GOT3 (cell line): ENCODE data around the gene ATG7.
A peak's percentile ranks its signal among the peaks of the same experiment; 100 is the strongest.
"Not testable (repeated sequence)": the region's sequence is repeated elsewhere in the genome, so short reads cannot be mapped to it uniquely, and the experiment has no call there.

Experiments
- DNase-seq: peaks from one replicate; lab custom pipeline; 2025; ENCODE audit warnings: mixed read lengths; lab: John Stamatoyannopoulos, UW

The ATG7 gene

GRCh38 chr3:11592445-11593298, 320.5 kb downstream of the ATG7 start:
- no peak for DNase-seq

- no peak for DNase-seq
Measured at GRCh38 chr3:11593318-11594034, 321.3 kb downstream of the ATG7 start.

GRCh38 chr3:11595024-11595423, 322.8 kb downstream of the ATG7 start:
- DNase-seq = not testable (repeated sequence)

GRCh38 chr3:11596387-11596786, 324.2 kb downstream of the ATG7 start:
- no peak for DNase-seq

- peak; percentile 57 for DNase-seq
Measured at GRCh38 chr3:11600501-11601282, 328.5 kb downstream of the ATG7 start.

- no peak for DNase-seq
Measured at GRCh38 chr3:11601446-11602238, 329.4 kb downstream of the ATG7 start.

- no peak for DNase-seq
Measured at GRCh38 chr3:11602239-11602840, 330.1 kb downstream of the ATG7 start.

- no peak for DNase-seq
Measured at GRCh38 chr3:11602886-11603527, 330.8 kb downstream of the ATG7 start.

- no peak for DNase-seq
Measured at GRCh38 chr3:11603628-11604027, 331.4 kb downstream of the ATG7 start.

- no peak for DNase-seq
Measured at GRCh38 chr3:11604139-11604892, 332.1 kb downstream of the ATG7 start.

- DNase-seq = no peak
Measured at GRCh38 chr3:11605398-11605797, 333.2 kb downstream of the ATG7 start.

- DNase-seq = no peak
Measured at GRCh38 chr3:11606090-11606784, 334.0 kb downstream of the ATG7 start.

- no peak for DNase-seq
Measured at GRCh38 chr3:11606865-11607440, 334.8 kb downstream of the ATG7 start.
